Gastrocnemius medialis (tissue), 4 donors: Measurements from ENCODE around the gene SLC44A1.

Experiments
- POLR2A ChIP-seq, 2 donors: fragments of 450-650 bp; IDR thresholded peaks; one replicate each; pipeline ENCODE4 v1.6.1; 2017; ENCODE audit warnings: antibody characterized with exemption in 2 of 2, mild to moderate bottlenecking in 2 of 2, moderate library complexity in 2 of 2
- TF ChIP-seq, protein P1 (sequence below), 5 experiments: fragments of 450-650 bp in 3 of 5; fragments of 200-600 bp in 2 of 5; sonication (generic) in 2 of 5; IDR thresholded peaks in 4 of 5; conservative IDR thresholded peaks in 1 of 5; 1 replicate in 4 of 5; 2 replicates in 1 of 5; pipeline ENCODE4 v1.5.1; 2016 to 2019; ENCODE audit warnings: antibody characterized with exemption in 5 of 5, mild to moderate bottlenecking in 3 of 5, moderate library complexity in 3 of 5

DNA sequence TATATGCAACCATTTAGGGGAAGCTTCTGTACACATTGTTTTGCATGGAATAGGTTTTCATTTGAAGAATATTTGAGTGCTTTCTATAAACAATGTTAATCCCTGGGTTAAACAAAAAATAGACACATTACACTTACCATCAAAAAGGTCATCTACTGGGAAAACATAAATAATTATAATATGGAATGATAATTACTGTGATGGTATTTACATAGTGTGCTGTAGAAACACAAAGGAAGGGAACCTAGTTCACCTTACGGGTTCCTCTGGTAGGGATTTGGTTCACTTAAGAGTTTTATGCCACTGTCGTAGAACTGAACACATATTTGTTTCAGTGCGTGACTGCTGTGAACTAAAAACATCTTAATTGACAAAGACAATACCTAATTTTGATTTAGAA lies 44.9 kb downstream of the SLC44A1 start:
- TF ChIP-seq, protein P1, sequence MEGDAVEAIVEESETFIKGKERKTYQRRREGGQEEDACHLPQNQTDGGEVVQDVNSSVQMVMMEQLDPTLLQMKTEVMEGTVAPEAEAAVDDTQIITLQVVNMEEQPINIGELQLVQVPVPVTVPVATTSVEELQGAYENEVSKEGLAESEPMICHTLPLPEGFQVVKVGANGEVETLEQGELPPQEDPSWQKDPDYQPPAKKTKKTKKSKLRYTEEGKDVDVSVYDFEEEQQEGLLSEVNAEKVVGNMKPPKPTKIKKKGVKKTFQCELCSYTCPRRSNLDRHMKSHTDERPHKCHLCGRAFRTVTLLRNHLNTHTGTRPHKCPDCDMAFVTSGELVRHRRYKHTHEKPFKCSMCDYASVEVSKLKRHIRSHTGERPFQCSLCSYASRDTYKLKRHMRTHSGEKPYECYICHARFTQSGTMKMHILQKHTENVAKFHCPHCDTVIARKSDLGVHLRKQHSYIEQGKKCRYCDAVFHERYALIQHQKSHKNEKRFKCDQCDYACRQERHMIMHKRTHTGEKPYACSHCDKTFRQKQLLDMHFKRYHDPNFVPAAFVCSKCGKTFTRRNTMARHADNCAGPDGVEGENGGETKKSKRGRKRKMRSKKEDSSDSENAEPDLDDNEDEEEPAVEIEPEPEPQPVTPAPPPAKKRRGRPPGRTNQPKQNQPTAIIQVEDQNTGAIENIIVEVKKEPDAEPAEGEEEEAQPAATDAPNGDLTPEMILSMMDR (IDR thresholded peaks at IDR 0.05 in 4 of 5, conservative IDR thresholded peaks at IDR 0.05 in 1 of 5): no peak
- TF ChIP-seq POLR2A (IDR thresholded peaks at IDR 0.05): no peak
